Measurements from ENCODE around the gene HOXD4. TPM values are rescaled to one million over a fixed set of nuclear protein-coding genes. Genes with fewer than 3 reads are reported as not detected.

The HOXD4 gene
- total and polyA plus RNA-seq, 2 donors = 0.09 to 1.0 TPM

DNA sequence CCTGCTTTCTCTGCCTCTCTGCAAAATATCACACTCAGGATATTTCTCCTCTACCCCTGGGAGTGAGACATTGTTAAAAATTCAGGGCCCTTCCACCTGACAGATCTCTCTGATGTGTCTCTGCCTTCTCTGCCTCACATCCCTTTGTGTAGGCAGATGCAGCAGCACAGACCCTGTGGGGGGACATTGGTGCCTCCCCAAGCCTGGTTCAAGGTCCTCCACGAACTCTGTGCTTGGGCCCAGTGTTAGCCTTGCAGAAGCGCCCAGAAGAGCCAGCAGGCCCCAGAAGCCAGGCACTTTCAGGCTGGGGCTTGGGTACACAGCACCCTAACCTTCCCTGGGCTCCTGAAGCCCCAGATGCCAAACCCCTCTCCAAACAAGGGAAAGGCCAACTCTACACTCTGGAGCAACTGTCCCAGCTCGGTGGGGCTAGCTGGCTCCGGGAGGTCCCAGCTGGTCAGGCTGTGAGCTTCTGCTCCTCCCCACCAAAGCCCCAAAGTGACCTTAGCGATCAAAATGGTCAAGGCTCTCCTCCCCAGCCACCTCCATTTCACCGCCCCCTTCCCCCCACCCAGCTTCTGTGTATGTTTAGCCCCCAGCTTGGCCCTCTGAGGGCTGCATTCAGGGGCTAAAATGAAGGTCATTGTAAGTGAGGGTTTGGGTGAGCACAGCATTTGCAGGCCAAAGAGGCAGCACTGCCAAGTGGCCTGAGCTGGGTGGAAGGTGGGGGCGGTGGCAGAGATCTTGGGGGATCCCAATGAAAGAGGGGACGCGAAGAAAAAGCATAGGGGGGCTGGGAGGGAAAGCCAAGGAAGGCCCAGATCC, 26.2 kb upstream of the HOXD4 start:
- no peak for DNase-seq (ENCODE audit: low read depth in 6 of 9, low spot score in 9 of 9)
- no peaks in the 10 kb centered on the region for H3K36me3 ChIP-seq (ENCODE audit: control insufficient read depth in 2 of 2, insufficient read depth in 2 of 2, low read length in 1 of 2)
- peaks cover 0 to 23% of the 10 kb centered on the region in 2 donors for H3K9me3 ChIP-seq (ENCODE audit: control insufficient read depth in 2 of 2, insufficient read depth in 1 of 2, low read length in 1 of 2)
- H3K27ac ChIP-seq (ENCODE audit: low read depth in 1 of 2, low read length in 1 of 2) = no peak overlapping the region
- H3K4me1 ChIP-seq (ENCODE audit: control insufficient read depth in 2 of 2, insufficient read depth in 2 of 2, low read length in 2 of 2) = peaks cover 5 to 18% of the 10 kb centered on the region in 2 donors
- WGBS = 35% methylated on average over 9 of the region's 9 CpGs
- H3K27me3 ChIP-seq (ENCODE audit: control insufficient read depth in 2 of 2, insufficient read depth in 1 of 2, low read length in 1 of 2) = peaks cover 94 to 99% of the 10 kb centered on the region in 2 donors
- no peak overlapping the region for H3K4me3 ChIP-seq (ENCODE audit: low read length in 2 of 2)

DNA sequence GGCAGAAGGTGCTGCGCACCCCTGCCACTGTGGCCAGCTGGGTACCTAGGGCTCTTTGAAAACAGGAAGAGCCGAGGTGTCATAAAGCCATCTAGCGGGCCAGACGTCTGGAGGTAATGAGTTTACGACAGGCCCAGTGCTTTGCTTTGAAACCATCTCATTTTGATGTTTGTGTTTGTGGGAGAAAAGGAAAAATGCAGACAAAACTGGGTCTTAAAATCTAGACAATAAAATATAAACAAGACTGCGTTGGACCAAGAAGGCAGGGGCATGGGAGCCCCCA, 25.6 kb upstream of the HOXD4 start:
- peaks cover 95 to 99% of the 10 kb centered on the region in 2 donors for H3K27me3 ChIP-seq (ENCODE audit: control insufficient read depth in 2 of 2, insufficient read depth in 1 of 2, low read length in 1 of 2)
- H3K4me1 ChIP-seq (ENCODE audit: control insufficient read depth in 2 of 2, insufficient read depth in 2 of 2, low read length in 2 of 2) = peaks cover 11 to 18% of the 10 kb centered on the region in 2 donors
- no peak overlapping the region for H3K27ac ChIP-seq (ENCODE audit: low read depth in 1 of 2, low read length in 1 of 2)
- H3K9me3 ChIP-seq (ENCODE audit: control insufficient read depth in 2 of 2, insufficient read depth in 1 of 2, low read length in 1 of 2) = peaks cover 0 to 23% of the 10 kb centered on the region in 2 donors
- WGBS = 19% methylated on average over 6 of the region's 6 CpGs
- H3K36me3 ChIP-seq (ENCODE audit: control insufficient read depth in 2 of 2, insufficient read depth in 2 of 2, low read length in 1 of 2) = no peaks in the 10 kb centered on the region
- DNase-seq (ENCODE audit: low read depth in 6 of 9, low spot score in 9 of 9) = no peak
- no peak overlapping the region for H3K4me3 ChIP-seq (ENCODE audit: low read length in 2 of 2)

DNA sequence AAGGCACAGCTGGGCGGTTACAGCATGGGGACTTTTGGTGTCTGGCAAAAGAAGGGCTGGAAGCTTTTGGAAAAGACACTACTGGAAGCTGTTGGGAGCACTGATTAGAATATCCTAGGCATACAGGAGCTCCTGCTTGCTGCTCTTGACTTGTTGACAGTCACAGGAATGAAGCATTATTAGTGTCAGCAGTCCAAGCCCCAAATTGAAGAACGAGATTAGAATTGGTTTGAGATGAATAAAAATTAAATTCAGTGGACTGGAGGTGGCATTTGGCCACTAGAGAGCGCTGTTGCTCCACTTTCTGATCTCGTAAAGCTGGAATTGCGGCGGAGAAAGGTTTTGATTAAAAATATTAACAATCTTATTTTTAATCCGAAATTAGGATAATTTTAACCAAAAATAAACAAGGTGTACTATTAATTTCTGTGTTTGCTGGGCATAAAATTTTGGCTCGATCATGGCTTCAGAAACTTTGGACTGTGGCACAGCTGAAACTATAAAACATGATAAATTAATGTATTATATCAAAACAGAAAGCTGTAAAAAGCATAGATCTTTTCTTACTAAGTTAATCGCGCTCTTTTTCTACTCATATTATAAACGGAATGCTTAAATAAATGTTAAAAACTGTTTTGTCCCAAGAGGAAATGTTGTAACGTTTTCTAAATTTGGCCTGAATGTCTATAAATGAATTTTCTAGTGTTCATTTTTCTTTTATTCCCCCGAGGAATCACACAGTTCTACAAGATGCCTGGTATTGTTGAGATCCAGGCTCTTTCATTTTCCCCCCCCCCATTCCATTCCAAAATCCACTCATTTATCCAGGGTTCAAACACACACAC, 24.2 kb upstream of the HOXD4 start:
- Histone ChIP-seq H3K9me3 (ENCODE audit: control insufficient read depth in 2 of 2, insufficient read depth in 1 of 2, low read length in 1 of 2) (peaks cover 0 to 18% of the 10 kb centered on the region in 2 donors), H3K36me3 (ENCODE audit: control insufficient read depth in 2 of 2, insufficient read depth in 2 of 2, low read length in 1 of 2) (no peaks in the 10 kb centered on the region), H3K27me3 (ENCODE audit: control insufficient read depth in 2 of 2, insufficient read depth in 1 of 2, low read length in 1 of 2) (peaks cover 93 to 99% of the 10 kb centered on the region in 2 donors), H3K27ac (ENCODE audit: low read depth in 1 of 2, low read length in 1 of 2) (no peak overlapping the region), H3K4me3 (ENCODE audit: low read length in 2 of 2) (no peak overlapping the region), H3K4me1 (ENCODE audit: control insufficient read depth in 2 of 2, insufficient read depth in 2 of 2, low read length in 2 of 2) (peaks cover 12 to 18% of the 10 kb centered on the region in 2 donors)
- peak in 5 of 9 donors; percentile 48 to 75 (median 62) for DNase-seq (ENCODE audit: low read depth in 6 of 9, low spot score in 9 of 9)
- WGBS = 4% methylated on average over 13 of the region's 13 CpGs

DNA sequence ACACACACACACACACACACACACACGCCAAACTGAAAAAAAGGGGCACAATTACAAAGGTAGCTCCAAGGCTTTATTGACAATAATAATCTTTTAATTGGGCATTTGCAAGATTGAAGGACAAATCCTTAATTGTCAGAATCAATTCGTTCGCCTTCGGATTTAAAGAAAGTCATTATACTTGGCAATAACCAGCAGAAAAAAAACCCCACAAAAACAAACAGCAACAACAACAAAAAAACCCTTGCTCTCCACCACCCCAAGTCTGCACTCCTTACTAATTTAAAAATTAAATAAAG, 23.6 kb upstream of the HOXD4 start:
- 29% methylated on average over 4 of the region's 4 CpGs for WGBS
- H3K36me3 ChIP-seq (ENCODE audit: control insufficient read depth in 2 of 2, insufficient read depth in 2 of 2, low read length in 1 of 2) = no peaks in the 10 kb centered on the region
- DNase-seq (ENCODE audit: low read depth in 6 of 9, low spot score in 9 of 9) = no peak
- no peak overlapping the region for H3K27ac ChIP-seq (ENCODE audit: low read depth in 1 of 2, low read length in 1 of 2)
- peaks cover 93 to 99% of the 10 kb centered on the region in 2 donors for H3K27me3 ChIP-seq (ENCODE audit: control insufficient read depth in 2 of 2, insufficient read depth in 1 of 2, low read length in 1 of 2)
- no peak overlapping the region for H3K4me3 ChIP-seq (ENCODE audit: low read length in 2 of 2)
- H3K4me1 ChIP-seq (ENCODE audit: control insufficient read depth in 2 of 2, insufficient read depth in 2 of 2, low read length in 2 of 2) = peaks cover 10 to 19% of the 10 kb centered on the region in 2 donors
- peaks cover 0 to 15% of the 10 kb centered on the region in 2 donors for H3K9me3 ChIP-seq (ENCODE audit: control insufficient read depth in 2 of 2, insufficient read depth in 1 of 2, low read length in 1 of 2)

DNA sequence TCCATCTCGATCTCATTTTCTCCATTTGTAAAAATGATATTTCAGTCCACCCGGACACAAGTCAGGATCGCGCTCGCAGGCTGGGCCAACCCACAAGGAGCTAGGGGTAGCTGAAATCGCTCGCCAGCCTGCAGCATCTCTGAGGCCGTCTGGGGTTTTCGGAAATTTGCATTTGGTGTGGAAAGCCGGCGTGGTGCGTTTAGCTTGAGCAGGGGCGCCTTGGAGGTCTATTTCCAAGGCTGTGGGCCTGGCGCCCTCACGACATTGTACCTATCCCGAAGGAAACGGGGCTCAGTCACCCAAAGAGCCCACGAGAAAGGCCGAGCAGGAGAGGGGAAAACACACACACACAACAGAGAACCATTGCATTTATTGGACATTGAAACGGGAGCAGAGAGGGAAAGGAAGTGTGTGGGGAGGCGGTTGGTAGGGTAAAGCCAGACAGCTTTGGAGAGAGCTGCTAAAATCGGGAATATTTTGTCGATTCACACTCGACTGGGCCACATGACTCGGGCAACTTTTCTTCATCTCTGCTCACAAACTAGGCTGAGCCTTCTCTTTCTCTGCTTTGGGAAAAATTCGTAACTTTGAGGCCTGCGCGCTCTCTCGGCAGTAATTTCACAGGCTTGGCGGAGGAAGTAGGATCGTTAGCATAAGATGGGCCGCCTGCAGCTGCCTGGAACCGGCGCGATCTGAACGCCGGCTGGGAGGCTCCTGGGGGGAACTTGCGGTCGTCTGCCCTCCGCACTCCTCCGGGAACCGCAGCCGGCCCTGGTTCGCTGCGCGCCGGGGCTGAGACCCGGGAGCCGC, 23.0 kb upstream of the HOXD4 start:
- Histone ChIP-seq H3K27me3 (ENCODE audit: control insufficient read depth in 2 of 2, insufficient read depth in 1 of 2, low read length in 1 of 2) (peaks cover 92 to 99% of the 10 kb centered on the region in 2 donors), H3K4me1 (ENCODE audit: control insufficient read depth in 2 of 2, insufficient read depth in 2 of 2, low read length in 2 of 2) (peaks cover 8 to 17% of the 10 kb centered on the region in 2 donors), H3K4me3 (ENCODE audit: low read length in 2 of 2) (no peak overlapping the region), H3K9me3 (ENCODE audit: control insufficient read depth in 2 of 2, insufficient read depth in 1 of 2, low read length in 1 of 2) (peaks cover 0 to 15% of the 10 kb centered on the region in 2 donors), H3K36me3 (ENCODE audit: control insufficient read depth in 2 of 2, insufficient read depth in 2 of 2, low read length in 1 of 2) (no peaks in the 10 kb centered on the region), H3K27ac (ENCODE audit: low read depth in 1 of 2, low read length in 1 of 2) (no peak overlapping the region)
- DNase-seq (ENCODE audit: low read depth in 6 of 9, low spot score in 9 of 9) = peak in 1 of 9 donors; percentile 35
- WGBS = 7% methylated on average over 49 of the region's 49 CpGs

DNA sequence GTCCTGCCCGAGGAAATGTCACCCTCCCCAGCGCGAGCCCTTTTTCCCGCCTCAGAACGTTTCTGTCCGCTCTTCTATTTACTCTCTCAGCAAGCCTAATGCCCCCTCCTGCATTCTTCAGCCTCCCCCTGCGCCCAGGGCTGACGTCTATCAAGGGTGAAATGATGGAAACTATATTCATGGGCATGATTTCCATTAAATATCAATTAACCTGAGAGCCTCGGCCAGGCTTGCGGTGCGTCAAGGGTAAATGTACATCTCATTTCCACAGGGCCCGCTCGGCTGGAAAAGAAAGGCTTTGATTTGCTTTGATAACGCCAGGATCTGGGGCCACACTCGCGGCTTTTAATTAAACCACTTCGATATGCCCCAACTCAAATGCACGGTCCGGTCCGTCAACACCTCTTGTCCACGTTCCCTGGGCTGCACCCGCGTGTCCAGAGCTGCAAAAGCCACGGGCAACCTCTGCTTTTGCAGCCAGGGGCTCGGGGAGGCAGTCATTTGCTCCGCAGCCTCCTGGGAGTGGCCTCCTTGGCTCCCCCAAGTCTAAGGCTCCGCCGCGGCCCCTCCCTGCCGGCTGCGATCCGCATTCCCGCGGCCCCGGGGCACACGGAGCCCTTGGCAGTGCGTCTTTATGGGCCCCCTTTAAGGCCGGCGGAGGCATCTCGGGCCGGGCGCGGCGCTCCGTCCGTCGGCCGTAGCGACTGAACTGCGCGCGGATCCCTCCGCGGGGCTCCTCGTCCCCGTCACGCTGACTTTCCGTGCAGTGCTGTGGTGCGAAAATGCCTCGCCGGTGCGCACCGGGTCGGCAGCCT, 22.2 kb upstream of the HOXD4 start, which contains the start of gene HOXD8:
Gene HOXD8 (plus strand): TSS at position 724 of the 815 bp plus-strand sequence. CDS start 662 bp downstream, outside the sequence.
- Histone ChIP-seq H3K4me1 (ENCODE audit: control insufficient read depth in 2 of 2, insufficient read depth in 2 of 2, low read length in 2 of 2) (peaks cover 8 to 17% of the 10 kb centered on the region in 2 donors), H3K4me3 (ENCODE audit: low read length in 2 of 2) (peak within 1 kb of the TSS in 1 of 2 donors; percentile 40), H3K27ac (ENCODE audit: low read depth in 1 of 2, low read length in 1 of 2) (peak within 1 kb of the TSS in 1 of 2 donors; percentile 26), H3K9me3 (ENCODE audit: control insufficient read depth in 2 of 2, insufficient read depth in 1 of 2, low read length in 1 of 2) (peaks cover 0 to 15% of the 10 kb centered on the region in 2 donors), H3K36me3 (ENCODE audit: control insufficient read depth in 2 of 2, insufficient read depth in 2 of 2, low read length in 1 of 2) (no peaks in the 10 kb centered on the region), H3K27me3 (ENCODE audit: control insufficient read depth in 2 of 2, insufficient read depth in 1 of 2, low read length in 1 of 2) (peaks cover 94 to 99% of the 10 kb centered on the region in 2 donors)
- WGBS = 4% methylated on average over 64 of the region's 64 CpGs
- DNase-seq (ENCODE audit: low read depth in 6 of 9, low spot score in 9 of 9) = peak in 3 of 9 donors; percentile 37 to 63 (median 42)

DNA sequence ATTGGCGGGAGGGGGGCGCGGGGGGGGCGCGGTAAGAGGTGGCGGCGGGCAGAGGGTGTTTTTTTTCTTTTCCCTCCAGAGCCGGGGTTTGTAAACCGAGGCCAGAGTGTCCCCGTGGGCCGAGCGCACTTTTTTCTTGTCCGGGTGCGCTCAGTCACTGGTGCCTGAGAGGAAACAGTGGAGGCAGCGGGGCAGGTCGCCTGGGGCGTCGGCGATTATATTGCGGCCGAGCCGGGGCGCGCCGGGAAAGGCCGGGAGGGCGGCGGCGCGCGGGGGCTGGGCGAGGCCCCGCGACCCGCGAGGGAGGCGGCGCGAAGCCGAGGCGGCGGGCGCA, 21.6 kb upstream of the HOXD4 start:
- H3K36me3 ChIP-seq (ENCODE audit: control insufficient read depth in 2 of 2, insufficient read depth in 2 of 2, low read length in 1 of 2) = no peaks in the 10 kb centered on the region
- peaks cover 0 to 15% of the 10 kb centered on the region in 2 donors for H3K9me3 ChIP-seq (ENCODE audit: control insufficient read depth in 2 of 2, insufficient read depth in 1 of 2, low read length in 1 of 2)
- WGBS = 2% methylated on average over 43 of the region's 43 CpGs
- peak overlapping the region in 1 of 2 donors; percentile 40 for H3K4me3 ChIP-seq (ENCODE audit: low read length in 2 of 2)
- peak in 1 of 9 donors; percentile 34 for DNase-seq (ENCODE audit: low read depth in 6 of 9, low spot score in 9 of 9)
- H3K27ac ChIP-seq (ENCODE audit: low read depth in 1 of 2, low read length in 1 of 2) = no peak overlapping the region
- H3K4me1 ChIP-seq (ENCODE audit: control insufficient read depth in 2 of 2, insufficient read depth in 2 of 2, low read length in 2 of 2) = peaks cover 8 to 17% of the 10 kb centered on the region in 2 donors
- H3K27me3 ChIP-seq (ENCODE audit: control insufficient read depth in 2 of 2, insufficient read depth in 1 of 2, low read length in 1 of 2) = peaks cover 94 to 99% of the 10 kb centered on the region in 2 donors

Measured in thymus (tissue), 11 donors.